GM12872 (cell line): ENCODE results near the gene REX1BD.

Experiments used
- TF ChIP-seq, protein P1 (sequence below): IDR thresholded peaks from 3 replicates; pipeline ENCODE4 v1.5.1; 2011; ENCODE audit warnings: low read depth, mild to moderate bottlenecking, low read length, moderate library complexity; ENCODE audit not compliant: insufficient read depth

REX1BD gene

DNA sequence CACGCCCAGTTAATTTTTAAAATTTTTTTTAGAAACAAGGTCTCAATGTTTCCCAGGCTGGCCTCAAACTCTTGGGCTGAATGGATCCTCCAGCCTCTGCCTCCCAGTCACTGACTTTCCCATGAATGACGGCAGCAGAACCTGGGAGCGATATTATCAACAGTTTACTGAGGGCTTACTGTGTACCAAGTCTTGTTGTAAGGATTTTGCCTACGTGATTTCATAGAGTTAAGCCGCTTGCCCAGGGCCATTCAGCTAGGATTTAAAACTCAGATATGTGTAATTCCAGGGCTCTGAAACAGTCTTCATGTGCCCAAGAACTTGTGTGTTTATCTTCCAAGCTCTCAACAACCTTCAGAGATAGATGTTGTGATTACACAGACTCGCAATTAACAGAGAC, 37.0 kb upstream of the REX1BD start:
- TF ChIP-seq, protein P1, sequence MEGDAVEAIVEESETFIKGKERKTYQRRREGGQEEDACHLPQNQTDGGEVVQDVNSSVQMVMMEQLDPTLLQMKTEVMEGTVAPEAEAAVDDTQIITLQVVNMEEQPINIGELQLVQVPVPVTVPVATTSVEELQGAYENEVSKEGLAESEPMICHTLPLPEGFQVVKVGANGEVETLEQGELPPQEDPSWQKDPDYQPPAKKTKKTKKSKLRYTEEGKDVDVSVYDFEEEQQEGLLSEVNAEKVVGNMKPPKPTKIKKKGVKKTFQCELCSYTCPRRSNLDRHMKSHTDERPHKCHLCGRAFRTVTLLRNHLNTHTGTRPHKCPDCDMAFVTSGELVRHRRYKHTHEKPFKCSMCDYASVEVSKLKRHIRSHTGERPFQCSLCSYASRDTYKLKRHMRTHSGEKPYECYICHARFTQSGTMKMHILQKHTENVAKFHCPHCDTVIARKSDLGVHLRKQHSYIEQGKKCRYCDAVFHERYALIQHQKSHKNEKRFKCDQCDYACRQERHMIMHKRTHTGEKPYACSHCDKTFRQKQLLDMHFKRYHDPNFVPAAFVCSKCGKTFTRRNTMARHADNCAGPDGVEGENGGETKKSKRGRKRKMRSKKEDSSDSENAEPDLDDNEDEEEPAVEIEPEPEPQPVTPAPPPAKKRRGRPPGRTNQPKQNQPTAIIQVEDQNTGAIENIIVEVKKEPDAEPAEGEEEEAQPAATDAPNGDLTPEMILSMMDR = no peak

DNA sequence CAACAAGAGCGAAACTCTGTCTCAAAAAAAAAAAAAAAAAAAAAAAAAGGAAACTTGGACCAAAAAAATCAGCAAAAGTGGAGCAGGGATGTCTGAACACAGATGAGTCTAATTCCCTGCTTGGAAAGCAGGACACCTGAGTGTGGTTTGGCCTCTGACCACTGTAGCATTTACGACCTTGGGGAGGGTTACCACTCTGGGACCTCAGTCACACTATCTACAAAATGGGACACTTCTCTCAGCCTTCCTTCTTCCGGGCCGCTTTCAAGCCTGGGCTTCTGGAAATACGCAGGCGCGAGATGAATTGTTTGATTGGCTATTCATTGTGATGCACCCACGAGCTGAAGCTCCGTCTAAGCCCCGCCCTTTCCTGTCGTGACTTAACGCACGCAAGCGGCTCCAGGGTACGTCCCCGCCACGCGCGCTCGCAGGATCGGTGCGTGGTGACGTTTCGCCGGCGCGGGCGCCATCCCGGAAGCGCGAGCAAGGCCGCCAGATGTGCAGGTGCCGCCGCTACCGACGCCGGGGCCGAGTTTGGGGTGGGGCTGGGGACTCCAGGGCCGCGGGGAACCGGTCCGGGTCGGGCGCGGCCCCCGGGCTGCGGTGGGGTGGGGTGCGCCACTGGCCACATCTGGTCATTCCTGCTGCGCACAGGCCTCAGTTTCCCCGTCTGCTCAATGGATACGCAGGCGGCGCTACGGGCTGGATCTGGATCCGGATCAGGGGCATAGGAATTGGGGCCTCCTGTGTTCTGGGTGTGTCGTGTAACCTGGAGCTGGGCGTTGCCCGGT, 31.0 kb upstream of the REX1BD start, which contains the start of gene KXD1:
Gene KXD1, plus strand, starts transcription at position 460 of the 791 bp plus-strand sequence. CDS start 4,187 bp downstream, outside the sequence.
- TF ChIP-seq, protein P1 = no peak

DNA sequence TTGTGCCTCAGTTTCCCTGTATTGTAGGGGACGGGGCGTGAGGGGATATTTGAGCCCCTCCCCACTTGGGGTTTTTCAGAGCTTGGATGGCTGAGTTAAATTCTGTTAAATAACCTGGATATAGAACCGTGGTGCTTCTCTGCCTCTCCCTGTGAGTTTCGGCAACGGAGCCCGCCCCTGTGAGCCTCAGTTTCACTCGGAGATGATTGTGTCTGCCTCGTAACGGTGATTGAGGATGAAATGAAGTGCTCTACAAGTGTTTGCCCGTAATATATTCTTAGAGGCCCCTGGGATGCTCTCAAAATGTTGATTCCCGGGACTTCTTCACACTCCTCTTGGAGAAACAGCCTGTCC, 30.4 kb upstream of the REX1BD start:
- TF ChIP-seq, protein P1 = no peak

DNA sequence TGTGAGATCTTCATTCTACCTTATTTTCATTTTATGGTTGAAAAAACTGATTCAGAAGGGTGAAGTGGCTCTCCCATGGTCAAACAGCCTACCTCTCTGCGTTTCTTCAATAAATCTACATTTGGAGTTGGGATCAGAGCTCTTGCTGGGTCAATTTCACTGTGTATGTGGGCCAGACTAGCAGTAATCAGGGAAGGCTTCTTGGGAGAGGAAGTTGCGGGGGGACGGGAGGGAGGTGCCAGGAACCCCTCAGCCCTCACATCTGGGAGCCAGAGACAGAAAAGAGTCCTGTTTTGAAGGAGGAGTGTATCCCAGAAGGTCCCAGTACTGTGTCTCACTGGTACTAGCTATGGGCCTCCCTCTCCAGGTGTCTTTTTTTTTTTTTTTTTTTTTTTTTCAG, 30.0 kb upstream of the REX1BD start:
- TF ChIP-seq, protein P1 = no peak

DNA sequence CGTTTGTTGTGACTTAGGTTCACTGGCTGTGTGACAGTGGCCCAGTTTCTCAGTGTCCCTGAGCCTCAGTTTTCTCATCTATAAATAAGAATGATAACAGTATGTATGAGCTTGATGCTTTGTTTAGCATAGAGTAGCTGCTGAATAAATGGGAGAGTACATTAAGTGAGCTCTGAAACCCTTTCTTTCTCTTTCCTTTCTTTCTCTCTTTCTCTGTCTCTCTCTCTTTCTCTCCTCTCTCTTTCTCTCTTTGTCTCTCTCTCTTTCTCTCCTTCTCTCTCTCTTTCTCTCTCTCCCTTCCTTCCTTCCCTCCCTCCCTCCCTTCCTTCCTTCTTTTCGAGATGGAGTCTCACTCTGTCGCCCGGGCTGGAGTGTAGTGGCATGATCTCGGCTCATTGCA, 28.9 kb upstream of the REX1BD start:
- TF ChIP-seq, protein P1 = no peak

DNA sequence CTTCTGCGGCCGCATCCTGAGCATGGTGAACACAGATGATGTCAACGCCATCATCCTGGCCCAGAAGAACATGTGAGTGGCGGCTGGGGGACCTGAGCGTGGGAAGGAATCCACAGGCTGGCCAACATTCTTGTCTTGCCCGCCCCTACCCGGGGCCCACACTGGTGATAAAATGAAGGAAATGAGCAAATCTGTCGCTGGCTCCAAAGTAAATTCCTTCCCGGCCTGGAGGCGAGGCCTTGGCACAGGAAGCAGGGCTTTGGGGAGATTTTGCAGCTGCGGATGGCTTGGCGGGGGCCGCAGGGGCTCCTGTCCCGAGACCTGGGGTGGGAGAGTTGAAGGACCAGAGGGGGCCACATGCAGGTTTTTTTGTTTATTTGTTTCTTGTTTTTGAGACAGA, 26.5 kb upstream of the REX1BD start:
- TF ChIP-seq, protein P1 = no peak

DNA sequence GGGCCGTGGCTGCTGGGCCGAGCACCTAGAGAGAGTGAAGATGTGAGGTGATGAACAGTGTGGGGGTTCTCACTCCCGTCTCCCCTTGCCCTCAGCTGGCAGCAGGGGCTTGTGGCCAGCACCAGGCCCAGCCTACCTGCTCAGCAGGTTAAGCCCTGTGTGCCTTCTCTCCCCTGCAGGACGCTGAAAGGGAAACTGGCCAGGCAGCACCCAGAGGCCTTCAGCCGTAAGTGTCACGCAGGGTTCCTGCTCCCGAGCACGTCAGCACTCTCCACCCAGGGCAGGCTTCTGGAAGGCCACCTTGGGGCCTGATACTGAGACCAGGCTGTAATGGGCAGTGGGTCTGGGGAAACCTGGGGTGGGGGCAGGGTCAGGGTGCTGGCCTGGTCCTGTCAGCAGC, 21.6 kb upstream of the REX1BD start:
- TF ChIP-seq, protein P1 = no peak

DNA sequence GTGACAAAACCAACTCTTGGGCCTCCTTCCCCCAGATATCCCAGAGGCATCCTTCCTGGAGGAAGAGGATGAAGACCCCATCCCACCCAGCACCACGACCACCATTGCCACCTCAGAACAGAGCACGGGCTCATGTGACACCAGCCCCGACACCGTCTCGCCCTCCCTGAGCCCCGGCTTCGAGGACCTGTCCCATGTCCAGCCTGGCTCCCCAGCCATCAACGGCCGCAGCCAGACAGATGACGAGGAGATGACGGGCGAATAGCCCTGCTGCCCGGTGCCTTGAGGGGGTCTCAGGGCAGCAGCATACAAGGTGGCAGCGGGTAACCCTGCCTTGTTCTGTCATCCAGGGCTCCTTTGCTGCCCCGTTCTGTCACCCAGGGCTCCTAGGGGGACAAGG, 20.2 kb upstream of the REX1BD start:
- TF ChIP-seq, protein P1 = no peak
